Keratinocyte (primary cell): Measurements from ENCODE around the gene OSCAR. TPM values are rescaled to one million over a fixed set of nuclear protein-coding genes. Genes with fewer than 3 reads are reported as not detected.

ENCODE experiments used
- DNase-seq: peaks from one replicate; pipeline ENCODE4 v3.0.0-alpha.2; 2011; ENCODE audit warnings: low read depth, missing footprints, low spot score
- FAIRE-seq: peaks from 2 replicates; lab custom pipeline; 2011; peaks lifted over from hg19 to GRCh38; lab: Jason Lieb, UNC
- H2AFZ ChIP-seq: 2 replicates; pipeline ENCODE4 v1.6.0; 2012; ENCODE audit warnings: low read length, control low read depth, inconsistent platforms; ENCODE audit not compliant: control insufficient read depth
- H3K27ac ChIP-seq: 2 replicates; pipeline ENCODE4 v1.5.1; 2011; ENCODE audit warnings: low read length; ENCODE audit not compliant: control insufficient read depth, insufficient read depth
- H3K27me3 ChIP-seq: 3 replicates; pipeline ENCODE4 v1.6.0; 2011; ENCODE audit warnings: low read length; ENCODE audit not compliant: control insufficient read depth, insufficient read depth; ENCODE audit errors: extremely low read depth
- H3K36me3 ChIP-seq, 2 experiments: 2 replicates in 1 of 2; 3 replicates in 1 of 2; pipeline ENCODE4 v1.5.1; 2011; ENCODE audit warnings: low read length in 2 of 2, mild to moderate bottlenecking in 1 of 2; ENCODE audit not compliant: control insufficient read depth in 2 of 2, insufficient read depth in 2 of 2; ENCODE audit errors: extremely low read depth in 1 of 2
- H3K4me1 ChIP-seq: 3 replicates; pipeline ENCODE4 v1.5.1; 2011; ENCODE audit warnings: low read length; ENCODE audit not compliant: control insufficient read depth, insufficient read depth; ENCODE audit errors: extremely low read depth
- H3K4me2 ChIP-seq: 3 replicates; pipeline ENCODE4 v1.6.0; 2011; ENCODE audit warnings: low read depth, low read length; ENCODE audit not compliant: control insufficient read depth, insufficient read depth; ENCODE audit errors: extremely low read depth
- H3K4me3 ChIP-seq, 3 experiments: fragments of 200-600 bp in 1 of 3; sonication (generic) in 1 of 3; 2 replicates in 2 of 3; 3 replicates in 1 of 3; pipeline ENCODE4 v1.5.1; 2011 to 2016; ENCODE audit warnings: low read length in 3 of 3, mild to moderate bottlenecking in 3 of 3, control low read depth in 2 of 3, inconsistent platforms in 1 of 3, low read depth in 1 of 3, mixed read lengths in 1 of 3, mixed run types in 1 of 3, moderate library complexity in 1 of 3; ENCODE audit not compliant: control insufficient read depth in 2 of 3, insufficient read depth in 2 of 3; ENCODE audit errors: extremely low read depth in 1 of 3
- H3K79me2 ChIP-seq: 2 replicates; pipeline ENCODE4 v1.6.0; 2012; ENCODE audit warnings: low read length; ENCODE audit not compliant: control insufficient read depth, insufficient read depth
- H3K9ac ChIP-seq: 3 replicates; pipeline ENCODE4 v1.6.0; 2011; ENCODE audit warnings: low read length; ENCODE audit not compliant: control insufficient read depth, insufficient read depth; ENCODE audit errors: extremely low read depth
- H3K9me1 ChIP-seq: 3 replicates; pipeline ENCODE4 v1.6.0; 2011; ENCODE audit warnings: low read length; ENCODE audit not compliant: control insufficient read depth, insufficient read depth; ENCODE audit errors: extremely low read depth
- H3K9me3 ChIP-seq: 2 replicates; pipeline ENCODE4 v1.5.1; 2012; ENCODE audit warnings: low read depth, low read length; ENCODE audit not compliant: control insufficient read depth
- H4K20me1 ChIP-seq: 3 replicates; pipeline ENCODE4 v1.6.0; 2011; ENCODE audit warnings: low read length; ENCODE audit not compliant: control insufficient read depth, insufficient read depth; ENCODE audit errors: extremely low read depth
- CTCF ChIP-seq, 3 experiments: IDR thresholded peaks in 1 of 3; conservative IDR thresholded peaks in 1 of 3; optimal IDR thresholded peaks in 1 of 3; 2 replicates in 2 of 3; 3 replicates in 1 of 3; pipeline versions ENCODE3 to v1.5.1; 2011; ENCODE audit warnings: low read length in 3 of 3, mild to moderate bottlenecking in 3 of 3, moderate library complexity in 2 of 3, control low read depth in 1 of 3, inconsistent platforms in 1 of 3; ENCODE audit not compliant: insufficient read depth in 2 of 3; ENCODE audit errors: extremely low read depth in 1 of 3
- EZH2 ChIP-seq: IDR thresholded peaks from one replicate; pipeline ENCODE4 v1.6.1; 2012; ENCODE audit warnings: inconsistent platforms, mild to moderate bottlenecking, low read length, moderate library complexity
- dilution Hi-C: fragments of 300-500 bp; cut with MboI; formaldehyde crosslinking; loops from one replicate; pipeline ENCODE4 v1.7.0; 2020; ENCODE audit warnings: low sequenced_read_pairs; ENCODE audit not compliant: extremely low pct_ligation_motif_present
- polyA plus RNA-seq, 5 experiments: library from polyadenylated mRNA; depleted of rRNA in 3 of 5; stranded (reverse) in 3 of 5; stranded (forward) in 1 of 5; unstranded in 1 of 5; fragments of >200 nt; gene quantifications; 1 replicate in 1 of 5; 2 replicates in 3 of 5; 3 replicates in 1 of 5; pipeline versions ENCODE4 v1.2.1 to v1.2.3, GENCODE V29; 2011 to 2012; ENCODE audit warnings: missing spikeins in 2 of 5, low read depth in 1 of 5, low replicate concordance in 1 of 5

The OSCAR gene
- polyA plus RNA-seq, 1 donor (not counting 4 experiments of a cell fraction or from before 2014, with no cell fraction given) = 0.14 TPM

GRCh38 chr19:54137699-54138488, 37.3 kb upstream of the OSCAR start, which contains the start of gene CNOT3:
Gene CNOT3 (plus strand): TSS chr19:54137762. CDS start chr19:54142979, 5,217 bp downstream.
- H3K4me1 ChIP-seq = peaks cover 21% of the 10 kb centered on the region
- H3K4me3 ChIP-seq = peak within 1 kb of the TSS; percentile 83 to 91 (median 86)
- dilution Hi-C loops = no loop called here
- H2AFZ ChIP-seq = peak within 1 kb of the TSS; percentile 89
- H3K9ac ChIP-seq = peak within 1 kb of the TSS; percentile 86
- H3K36me3 ChIP-seq = peaks cover 10 to 20% of the 10 kb centered on the region in 2 experiments
- H3K4me2 ChIP-seq = peak within 1 kb of the TSS; percentile 98
- no peak for FAIRE-seq
- peaks cover 12% of the 10 kb centered on the region for H4K20me1 ChIP-seq
- TF ChIP-seq CTCF (optimal IDR thresholded peaks at IDR 0.05 in 1 of 3, IDR thresholded peaks at IDR 0.05 in 1 of 3, conservative IDR thresholded peaks at IDR 0.05 in 1 of 3; ENCODE audit: extremely low read depth in 1 of 3, insufficient read depth in 2 of 3, low read length in 3 of 3) (peak in 1 of 3 experiments; percentile 25), EZH2 (no peak)
- H3K9me1 ChIP-seq = no peaks in the 10 kb centered on the region
- H3K79me2 ChIP-seq = peaks cover 50% of the 10 kb centered on the region
- H3K27me3 ChIP-seq = no peaks in the 10 kb centered on the region
- no peaks in the 10 kb centered on the region for H3K9me3 ChIP-seq
- no peak for DNase-seq
- peak within 1 kb of the TSS; percentile 81 for H3K27ac ChIP-seq

- FAIRE-seq (peak; percentile 94), DNase-seq (peak; percentile 100)
- peaks cover 42% of the 10 kb centered on the region for H3K79me2 ChIP-seq
- TF ChIP-seq CTCF (optimal IDR thresholded peaks at IDR 0.05 in 1 of 3, IDR thresholded peaks at IDR 0.05 in 1 of 3, conservative IDR thresholded peaks at IDR 0.05 in 1 of 3; ENCODE audit: extremely low read depth in 1 of 3, insufficient read depth in 2 of 3, low read length in 3 of 3) (no peak), EZH2 (no peak)
- peak overlapping the region; percentile 81 for H3K27ac ChIP-seq
- H3K9ac ChIP-seq = peak overlapping the region; percentile 86
- H4K20me1 ChIP-seq = peaks cover 9% of the 10 kb centered on the region
- H3K4me3 ChIP-seq = peak overlapping the region; percentile 83 to 91 (median 86)
- H3K27me3 ChIP-seq = no peaks in the 10 kb centered on the region
- H3K9me1 ChIP-seq = no peaks in the 10 kb centered on the region
- no peaks in the 10 kb centered on the region for H3K9me3 ChIP-seq
- H3K4me1 ChIP-seq = peaks cover 21% of the 10 kb centered on the region
- peaks cover 7 to 14% of the 10 kb centered on the region in 2 experiments for H3K36me3 ChIP-seq
- H3K4me2 ChIP-seq = peak overlapping the region; percentile 98
- peak overlapping the region; percentile 89 for H2AFZ ChIP-seq
- dilution Hi-C loops = no loop called here
These were observed 36.5 kb upstream of the OSCAR start for GRCh38 chr19:54136864-54137698.
